ENCODE results near the gene RNF17.

RNF17 gene

DNA sequence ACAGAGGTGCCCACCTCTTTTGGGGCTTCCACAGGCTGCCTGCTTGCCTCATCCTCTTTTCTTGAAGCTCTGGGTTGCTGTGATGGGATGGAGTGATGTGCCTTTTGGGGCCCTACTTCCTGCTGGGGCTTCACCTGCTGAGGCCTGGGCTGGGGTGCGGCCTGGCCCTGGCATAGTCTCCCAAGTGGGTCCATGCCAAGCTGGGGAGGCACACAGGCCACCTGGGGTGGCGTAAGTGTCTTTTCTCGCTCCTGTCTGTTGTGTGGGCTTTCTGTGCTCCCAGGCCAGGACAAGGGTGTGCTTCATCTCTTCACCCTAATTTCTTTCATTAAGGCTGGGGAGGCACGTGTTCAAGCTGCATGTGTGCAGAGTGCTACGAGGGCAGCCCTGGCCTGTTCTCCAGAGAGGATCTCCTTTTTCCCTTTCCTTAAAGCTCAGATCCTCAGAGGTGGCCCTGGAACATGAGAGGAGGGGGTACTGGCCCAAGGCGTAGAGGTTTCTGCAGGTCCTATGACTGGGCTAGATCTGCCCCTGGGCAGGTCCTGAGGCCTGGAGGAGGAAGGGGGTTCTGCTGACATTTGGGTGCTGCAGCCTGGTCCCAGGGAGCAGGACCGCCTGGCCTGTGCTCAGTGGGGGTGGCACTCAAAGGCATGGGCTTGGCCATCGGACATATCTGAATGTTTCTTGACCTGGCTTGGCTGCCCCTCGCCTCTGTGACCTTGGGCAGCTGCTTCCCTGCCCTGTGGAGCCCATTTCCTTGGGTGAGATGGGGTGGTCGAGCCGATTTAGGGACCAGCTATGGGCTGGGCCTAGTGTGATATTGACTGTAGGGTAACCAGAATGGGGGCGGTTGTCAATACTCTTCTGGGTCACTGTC is 23.7 kb upstream of the RNF17 start:
- no CpG with 5 or more reads among the region's 12 CpGs for WGBS (ENCODE audit: extremely low coverage, insufficient coverage, low lambda C conversion rate)
- H3K4me1 ChIP-seq (ENCODE audit: control insufficient read depth, low read depth, low read length), result peaks cover 6% of the 10 kb centered on the region
- H2AK5ac ChIP-seq (ENCODE audit: low read length), result no peak overlapping the region
- no peak overlapping the region for H2BK120ac ChIP-seq (ENCODE audit: low read depth, low read length)
- no peak overlapping the region for H3K9ac ChIP-seq (ENCODE audit: low read length)
- H2BK5ac ChIP-seq (ENCODE audit: low read length), result no peak overlapping the region
- H3K23ac ChIP-seq (ENCODE audit: low read length), result no peak overlapping the region
- H4K8ac ChIP-seq (ENCODE audit: low read depth, low read length), result no peak overlapping the region
- H3K79me2 ChIP-seq (ENCODE audit: control insufficient read depth, insufficient read depth, low read length), result no peaks in the 10 kb centered on the region
- no peak overlapping the region for H3K4me3 ChIP-seq (ENCODE audit: low read length)
- no peak overlapping the region for H3K27ac ChIP-seq (ENCODE audit: low read depth, low read length)
- no peak overlapping the region for H3K4ac ChIP-seq (ENCODE audit: low read depth, low read length)
- H3K4me2 ChIP-seq (ENCODE audit: low read length), result no peak overlapping the region
- H3K27me3 ChIP-seq (ENCODE audit: insufficient read depth, low read length, poor library complexity), result no peaks in the 10 kb centered on the region
- no peak overlapping the region for H3K18ac ChIP-seq (ENCODE audit: low read length)
- H4K5ac ChIP-seq (ENCODE audit: low read length), result no peak overlapping the region
- DNase-seq, result no peak
- no peaks in the 10 kb centered on the region for H3K79me1 ChIP-seq (ENCODE audit: low read length)
- H2BK15ac ChIP-seq (replicated peaks; ENCODE audit: low read depth), result no peak overlapping the region
- no peak overlapping the region for H3K56ac ChIP-seq (ENCODE audit: low read length)
- no peaks in the 10 kb centered on the region for H3K36me3 ChIP-seq (ENCODE audit: control insufficient read depth, insufficient read depth, low read length)

- Histone ChIP-seq H3K9ac (ENCODE audit: low read length) (no peak overlapping the region), H3K36me3 (ENCODE audit: control insufficient read depth, insufficient read depth, low read length) (no peaks in the 10 kb centered on the region), H3K4me2 (ENCODE audit: low read length) (no peak overlapping the region), H3K23ac (ENCODE audit: low read length) (peak overlapping the region; percentile 15), H3K27ac (ENCODE audit: low read depth, low read length) (no peak overlapping the region), H2BK120ac (ENCODE audit: low read depth, low read length) (no peak overlapping the region), H2BK15ac (replicated peaks; ENCODE audit: low read depth) (no peak overlapping the region), H2BK5ac (ENCODE audit: low read length) (no peak overlapping the region), H3K4ac (ENCODE audit: low read depth, low read length) (no peak overlapping the region), H3K4me3 (ENCODE audit: low read length) (no peak overlapping the region), H3K18ac (ENCODE audit: low read length) (no peak overlapping the region), H3K79me2 (ENCODE audit: control insufficient read depth, insufficient read depth, low read length) (no peaks in the 10 kb centered on the region), H3K4me1 (ENCODE audit: control insufficient read depth, low read depth, low read length) (peaks cover 6% of the 10 kb centered on the region), H3K56ac (ENCODE audit: low read length) (peak overlapping the region; percentile 12), H4K5ac (ENCODE audit: low read length) (no peak overlapping the region), H3K27me3 (ENCODE audit: insufficient read depth, low read length, poor library complexity) (no peaks in the 10 kb centered on the region), H4K8ac (ENCODE audit: low read depth, low read length) (no peak overlapping the region), H3K79me1 (ENCODE audit: low read length) (no peaks in the 10 kb centered on the region), H2AK5ac (ENCODE audit: low read length) (peak overlapping the region; percentile 37)
- peak; percentile 56 for DNase-seq
- no CpG with 5 or more reads among the region's 11 CpGs for WGBS (ENCODE audit: extremely low coverage, insufficient coverage, low lambda C conversion rate)
Measured at GRCh38 chr13:24741016-24741662, 22.8 kb upstream of the RNF17 start.

- Histone ChIP-seq H2BK120ac (ENCODE audit: low read depth, low read length) (no peak overlapping the region), H3K27me3 (ENCODE audit: insufficient read depth, low read length, poor library complexity) (no peaks in the 10 kb centered on the region), H3K79me1 (ENCODE audit: low read length) (no peaks in the 10 kb centered on the region), H3K4ac (ENCODE audit: low read depth, low read length) (no peak overlapping the region), H3K4me2 (ENCODE audit: low read length) (no peak overlapping the region), H3K27ac (ENCODE audit: low read depth, low read length) (no peak overlapping the region), H3K18ac (ENCODE audit: low read length) (no peak overlapping the region), H3K4me1 (ENCODE audit: control insufficient read depth, low read depth, low read length) (peaks cover 6% of the 10 kb centered on the region), H3K36me3 (ENCODE audit: control insufficient read depth, insufficient read depth, low read length) (no peaks in the 10 kb centered on the region), H2BK15ac (replicated peaks; ENCODE audit: low read depth) (no peak overlapping the region), H4K5ac (ENCODE audit: low read length) (no peak overlapping the region), H4K8ac (ENCODE audit: low read depth, low read length) (no peak overlapping the region), H3K23ac (ENCODE audit: low read length) (peak overlapping the region; percentile 15), H3K79me2 (ENCODE audit: control insufficient read depth, insufficient read depth, low read length) (no peaks in the 10 kb centered on the region), H3K9ac (ENCODE audit: low read length) (no peak overlapping the region), H2AK5ac (ENCODE audit: low read length) (peak overlapping the region; percentile 37), H3K4me3 (ENCODE audit: low read length) (no peak overlapping the region), H3K56ac (ENCODE audit: low read length) (peak overlapping the region; percentile 12), H2BK5ac (ENCODE audit: low read length) (no peak overlapping the region)
- WGBS (ENCODE audit: extremely low coverage, insufficient coverage, low lambda C conversion rate), result no CpG with 5 or more reads among the region's 8 CpGs
- no peak for DNase-seq
Measured at GRCh38 chr13:24741791-24742190, 22.2 kb upstream of the RNF17 start.

- H2BK15ac ChIP-seq (replicated peaks; ENCODE audit: low read depth), result no peak overlapping the region
- no peak overlapping the region for H3K4me2 ChIP-seq (ENCODE audit: low read length)
- H3K79me2 ChIP-seq (ENCODE audit: control insufficient read depth, insufficient read depth, low read length), result no peaks in the 10 kb centered on the region
- H3K27me3 ChIP-seq (ENCODE audit: insufficient read depth, low read length, poor library complexity), result peaks cover 3% of the 10 kb centered on the region
- H3K4me1 ChIP-seq (ENCODE audit: control insufficient read depth, low read depth, low read length), result peaks cover 6% of the 10 kb centered on the region
- H2AK5ac ChIP-seq (ENCODE audit: low read length), result no peak overlapping the region
- no peak overlapping the region for H3K23ac ChIP-seq (ENCODE audit: low read length)
- no peaks in the 10 kb centered on the region for H3K36me3 ChIP-seq (ENCODE audit: control insufficient read depth, insufficient read depth, low read length)
- H2BK5ac ChIP-seq (ENCODE audit: low read length), result no peak overlapping the region
- H3K9ac ChIP-seq (ENCODE audit: low read length), result no peak overlapping the region
- no peak overlapping the region for H3K27ac ChIP-seq (ENCODE audit: low read depth, low read length)
- no CpG with 5 or more reads among the region's 6 CpGs for WGBS (ENCODE audit: extremely low coverage, insufficient coverage, low lambda C conversion rate)
- no peak overlapping the region for H4K8ac ChIP-seq (ENCODE audit: low read depth, low read length)
- no peak overlapping the region for H3K4me3 ChIP-seq (ENCODE audit: low read length)
- H3K79me1 ChIP-seq (ENCODE audit: low read length), result no peaks in the 10 kb centered on the region
- H3K4ac ChIP-seq (ENCODE audit: low read depth, low read length), result no peak overlapping the region
- DNase-seq, result peak; percentile 81
- H3K56ac ChIP-seq (ENCODE audit: low read length), result peak overlapping the region; percentile 12
- no peak overlapping the region for H3K18ac ChIP-seq (ENCODE audit: low read length)
- H4K5ac ChIP-seq (ENCODE audit: low read length), result no peak overlapping the region
- no peak overlapping the region for H2BK120ac ChIP-seq (ENCODE audit: low read depth, low read length)
Measured at GRCh38 chr13:24742294-24742693, 21.7 kb upstream of the RNF17 start.

GRCh38 chr13:24742977-24743376 is 21.0 kb upstream of the RNF17 start:
- no peak overlapping the region for H2BK15ac ChIP-seq (replicated peaks; ENCODE audit: low read depth)
- H3K4me3 ChIP-seq (ENCODE audit: low read length), result no peak overlapping the region
- H3K4ac ChIP-seq (ENCODE audit: low read depth, low read length), result no peak overlapping the region
- no peaks in the 10 kb centered on the region for H3K36me3 ChIP-seq (ENCODE audit: control insufficient read depth, insufficient read depth, low read length)
- H4K8ac ChIP-seq (ENCODE audit: low read depth, low read length), result no peak overlapping the region
- no peak for DNase-seq
- H3K79me2 ChIP-seq (ENCODE audit: control insufficient read depth, insufficient read depth, low read length), result no peaks in the 10 kb centered on the region
- no peak overlapping the region for H2BK120ac ChIP-seq (ENCODE audit: low read depth, low read length)
- H3K27ac ChIP-seq (ENCODE audit: low read depth, low read length), result no peak overlapping the region
- H2BK5ac ChIP-seq (ENCODE audit: low read length), result no peak overlapping the region
- no peaks in the 10 kb centered on the region for H3K79me1 ChIP-seq (ENCODE audit: low read length)
- H3K56ac ChIP-seq (ENCODE audit: low read length), result no peak overlapping the region
- peaks cover 3% of the 10 kb centered on the region for H3K27me3 ChIP-seq (ENCODE audit: insufficient read depth, low read length, poor library complexity)
- H3K18ac ChIP-seq (ENCODE audit: low read length), result no peak overlapping the region
- H2AK5ac ChIP-seq (ENCODE audit: low read length), result no peak overlapping the region
- H3K23ac ChIP-seq (ENCODE audit: low read length), result no peak overlapping the region
- H3K4me1 ChIP-seq (ENCODE audit: control insufficient read depth, low read depth, low read length), result peaks cover 6% of the 10 kb centered on the region
- no peak overlapping the region for H3K9ac ChIP-seq (ENCODE audit: low read length)
- WGBS (ENCODE audit: extremely low coverage, insufficient coverage, low lambda C conversion rate), result no CpG with 5 or more reads among the region's 4 CpGs
- H4K5ac ChIP-seq (ENCODE audit: low read length), result no peak overlapping the region
- H3K4me2 ChIP-seq (ENCODE audit: low read length), result no peak overlapping the region
